ENCODE data around the gene CELA2B. TPM values are rescaled to one million over a fixed set of nuclear protein-coding genes. Genes with fewer than 3 reads are reported as not detected.

The CELA2B gene
- total RNA-seq, 2 experiments from 2014 or later = not detected

GRCh38 chr1:15507278-15507677 lies 31.4 kb downstream of the CELA2B start:
- no peak overlapping the region for H2AFZ ChIP-seq (ENCODE audit: low read length)
- peak; percentile 18 for DNase-seq (ENCODE audit: low spot score)
- 0 out of 2 replicates have a peak, but pooled peaks cover 3% of the 10 kb centered on the region for H3K36me3 ChIP-seq (ENCODE audit: insufficient read depth, low read length)
- H3K27ac ChIP-seq (ENCODE audit: low read depth, low read length, poor library complexity, severe bottlenecking) = no peak overlapping the region
- ChIA-PET POLR2A (no interaction called here), CTCF (ENCODE audit: unreplicated experiment) (no interaction called here)
- H3K9me2 ChIP-seq (ENCODE audit: insufficient read depth, low read length) = no peaks in the 10 kb centered on the region
- no TSS peak for BruUV-seq (replicated peaks)
- H3K4me3 ChIP-seq (ENCODE audit: low read depth, low read length, poor library complexity, severe bottlenecking) = no peak overlapping the region
- intact Hi-C loops (cut with micrococcal nuclease; ENCODE audit: unreplicated experiment) = no loop called here
- H3K9me3 ChIP-seq (ENCODE audit: low read length) = no peaks in the 10 kb centered on the region
- peak overlapping the region; percentile 26; the same call in 1 of the 2 replicates for H3K4me2 ChIP-seq (ENCODE audit: low read length)
- H4K20me1 ChIP-seq (ENCODE audit: insufficient read depth, low read length) = no peaks in the 10 kb centered on the region
- H3K79me2 ChIP-seq (ENCODE audit: insufficient read depth, low read depth, low read length) = no peaks in the 10 kb centered on the region
- TF ChIP-seq EZH2phosphoT487 (IDR thresholded peaks at IDR 0.05; ENCODE audit: borderline replicate concordance, low read depth, low read length) (no peak), CTCF (conservative IDR thresholded peaks at IDR 0.05; ENCODE audit: low read length) (no peak)
- H3K4me1 ChIP-seq (ENCODE audit: insufficient read depth, low read length, poor library complexity, severe bottlenecking) = peaks cover 29% of the 10 kb centered on the region

- no peaks in the 10 kb centered on the region for H4K20me1 ChIP-seq (ENCODE audit: insufficient read depth, low read length)
- ChIA-PET CTCF (ENCODE audit: unreplicated experiment) (no interaction called here), POLR2A (interaction anchor here (0.6 kb wide), 1 partner anchor 59 kb away, joined by 3 read pairs; no protein-coding TSS in a partner anchor)
- H3K9me3 ChIP-seq (ENCODE audit: low read length) = no peaks in the 10 kb centered on the region
- intact Hi-C loops (cut with micrococcal nuclease; ENCODE audit: unreplicated experiment) = no loop called here
- H3K79me2 ChIP-seq (ENCODE audit: insufficient read depth, low read depth, low read length) = no peaks in the 10 kb centered on the region
- peaks cover 29% of the 10 kb centered on the region for H3K4me1 ChIP-seq (ENCODE audit: insufficient read depth, low read length, poor library complexity, severe bottlenecking)
- no peaks in the 10 kb centered on the region for H3K9me2 ChIP-seq (ENCODE audit: insufficient read depth, low read length)
- peak; percentile 28 for DNase-seq (ENCODE audit: low spot score)
- H2AFZ ChIP-seq (ENCODE audit: low read length) = no peak overlapping the region
- BruUV-seq (replicated peaks) = no TSS peak
- TF ChIP-seq CTCF (conservative IDR thresholded peaks at IDR 0.05; ENCODE audit: low read length) (no peak), EZH2phosphoT487 (IDR thresholded peaks at IDR 0.05; ENCODE audit: borderline replicate concordance, low read depth, low read length) (no peak)
- H3K4me2 ChIP-seq (ENCODE audit: low read length) = peak overlapping the region; percentile 53; the same call in 1 of the 2 replicates
- H3K4me3 ChIP-seq (ENCODE audit: low read depth, low read length, poor library complexity, severe bottlenecking) = no peak overlapping the region
- H3K36me3 ChIP-seq (ENCODE audit: insufficient read depth, low read length) = peaks cover 4% of the 10 kb centered on the region; the same call in 1 of the 2 replicates
- no peak overlapping the region for H3K27ac ChIP-seq (ENCODE audit: low read depth, low read length, poor library complexity, severe bottlenecking)
Observed at GRCh38 chr1:15508700-15509487, 33.0 kb downstream of the CELA2B start.

GRCh38 chr1:15509586-15509985 lies 33.7 kb downstream of the CELA2B start:
- peaks cover 29% of the 10 kb centered on the region for H3K4me1 ChIP-seq (ENCODE audit: insufficient read depth, low read length, poor library complexity, severe bottlenecking)
- ChIA-PET POLR2A (no interaction called here), CTCF (ENCODE audit: unreplicated experiment) (no interaction called here)
- no peaks in the 10 kb centered on the region for H3K9me2 ChIP-seq (ENCODE audit: insufficient read depth, low read length)
- no peak overlapping the region for H2AFZ ChIP-seq (ENCODE audit: low read length)
- BruUV-seq (replicated peaks) = no TSS peak
- H3K4me2 ChIP-seq (ENCODE audit: low read length) = peak overlapping the region; percentile 53
- intact Hi-C loops (cut with micrococcal nuclease; ENCODE audit: unreplicated experiment) = no loop called here
- no peaks in the 10 kb centered on the region for H3K9me3 ChIP-seq (ENCODE audit: low read length)
- no peaks in the 10 kb centered on the region for H3K79me2 ChIP-seq (ENCODE audit: insufficient read depth, low read depth, low read length)
- H3K27ac ChIP-seq (ENCODE audit: low read depth, low read length, poor library complexity, severe bottlenecking) = peak overlapping the region; percentile 39
- DNase-seq (ENCODE audit: low spot score) = peak; percentile 38
- no peak overlapping the region for H3K4me3 ChIP-seq (ENCODE audit: low read depth, low read length, poor library complexity, severe bottlenecking)
- H3K36me3 ChIP-seq (ENCODE audit: insufficient read depth, low read length) = peaks cover 4% of the 10 kb centered on the region; the same call in 1 of the 2 replicates
- no peaks in the 10 kb centered on the region for H4K20me1 ChIP-seq (ENCODE audit: insufficient read depth, low read length)
- TF ChIP-seq CTCF (conservative IDR thresholded peaks at IDR 0.05; ENCODE audit: low read length) (no peak), EZH2phosphoT487 (IDR thresholded peaks at IDR 0.05; ENCODE audit: borderline replicate concordance, low read depth, low read length) (no peak)

Data from OCI-LY7 (cell line).